ENCODE results near the gene UBE2D4.
"Not testable (repeated sequence)": the region's sequence is repeated elsewhere in the genome, so short reads cannot be mapped to it uniquely, and the experiment has no call there.

Gene UBE2D4

DNA sequence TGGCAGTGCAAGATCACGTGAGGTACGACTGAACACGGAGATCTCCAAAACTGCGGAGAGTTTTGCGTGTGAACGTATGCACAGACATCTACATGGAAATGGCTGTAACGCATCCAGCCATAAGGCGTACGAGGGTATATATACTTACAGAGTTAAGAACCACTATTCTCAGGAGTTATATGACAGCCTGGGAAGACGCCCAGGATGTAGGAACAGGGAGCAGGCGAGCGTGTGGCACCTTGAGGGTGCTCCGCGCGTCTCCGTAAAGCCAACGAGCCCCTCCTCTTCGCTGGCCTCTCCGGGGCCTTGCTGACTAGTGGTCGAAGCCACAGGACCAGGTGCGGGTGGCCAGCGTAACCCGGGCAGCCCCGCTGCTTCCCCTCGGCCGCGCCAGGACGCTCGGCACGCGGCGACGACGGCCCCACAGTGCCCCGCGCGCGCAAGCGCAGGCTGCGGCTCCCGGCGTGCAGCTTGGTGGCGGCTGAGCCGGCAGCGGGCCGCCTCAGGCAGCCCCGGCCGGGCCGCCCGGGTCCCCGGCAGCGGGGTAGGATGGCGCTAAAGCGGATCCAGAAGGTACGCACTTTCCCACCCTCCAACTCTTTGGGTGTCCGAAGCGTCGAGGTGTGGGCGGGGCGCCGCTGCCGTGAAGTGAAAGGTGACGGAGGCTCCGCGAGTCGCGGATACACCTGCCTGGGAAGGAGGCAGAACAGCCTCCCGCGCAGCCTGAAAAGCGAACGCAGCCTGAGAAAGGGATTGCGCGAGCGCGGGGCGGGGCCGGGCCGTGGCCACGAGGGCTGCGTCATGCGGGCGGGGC, at the start of gene UBE2D4:
Gene UBE2D4, plus strand, starts transcription at position 453 of the 814 bp plus-strand sequence. Its CDS starts 97 bp downstream, at position 550.
- DNase-seq, result peak; percentile 89 to 91

- DNase-seq, result no peak
Measured at GRCh38 chr7:43876976-43877745, 49.1 kb upstream of the UBE2D4 start.

GRCh38 chr7:43877968-43878864, 48.0 kb upstream of the UBE2D4 start:
- DNase-seq, result no peak

DNA sequence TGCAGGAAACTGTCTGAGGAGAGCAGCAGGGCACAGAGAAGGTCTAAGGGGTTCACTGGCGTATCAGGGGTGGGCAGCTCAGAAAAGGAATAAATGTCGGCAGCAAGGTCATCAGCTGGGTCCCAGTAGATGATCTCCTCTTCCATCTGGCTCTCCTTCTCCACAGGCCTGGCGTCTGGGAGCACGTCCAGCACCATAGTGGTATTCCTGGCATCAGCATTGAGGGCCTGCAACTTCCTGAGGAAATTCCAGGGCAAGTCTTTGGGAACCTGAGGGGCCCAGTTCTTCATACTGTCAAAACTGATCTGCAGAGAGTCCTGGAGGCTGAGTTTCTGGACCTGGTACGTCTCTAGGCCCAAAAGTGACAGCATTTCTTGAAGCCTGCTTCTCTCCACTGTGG, 47.4 kb upstream of the UBE2D4 start:
- DNase-seq, result no peak

GRCh38 chr7:43879477-43879876, 46.8 kb upstream of the UBE2D4 start:
- no peak for DNase-seq

DNA sequence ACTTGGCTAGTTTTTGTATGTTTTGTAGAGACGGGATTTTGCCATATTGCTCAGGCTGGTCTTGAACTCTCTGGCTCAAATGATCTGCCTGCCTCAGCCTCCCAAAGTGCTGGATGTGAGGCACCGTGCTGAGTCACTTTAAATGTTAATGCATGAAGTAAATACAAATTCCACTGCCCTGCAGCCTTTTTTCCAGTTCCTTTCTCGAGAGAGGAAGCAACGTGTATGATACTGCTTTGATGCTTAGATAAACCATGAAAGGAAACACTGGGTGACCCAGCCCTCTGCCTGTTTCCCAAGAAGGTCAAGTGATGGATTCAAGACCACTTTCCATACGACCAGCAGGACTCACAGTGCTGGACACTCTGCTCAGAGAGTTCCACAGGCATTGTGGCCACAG, 45.6 kb upstream of the UBE2D4 start:
- no peak for DNase-seq

DNA sequence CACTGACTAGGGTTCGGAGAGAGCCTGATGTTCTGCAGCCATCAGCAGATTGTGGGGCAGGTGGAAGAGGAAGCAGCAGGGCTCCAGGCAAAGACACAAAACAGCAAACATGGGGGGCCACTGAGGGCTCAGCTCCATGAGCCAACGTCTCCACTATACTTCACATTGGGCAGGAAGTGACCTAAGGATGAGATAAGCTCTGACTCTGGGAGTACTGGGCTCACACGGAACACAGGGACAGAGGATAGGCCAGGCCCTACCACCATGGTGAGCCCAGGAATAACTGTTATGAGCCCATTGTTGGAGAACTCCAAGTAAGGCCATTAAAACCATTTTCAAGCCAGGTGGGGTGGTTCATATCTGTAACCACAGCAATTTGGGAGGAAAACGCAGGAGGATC, 42.0 kb upstream of the UBE2D4 start:
- no peak for DNase-seq

DNA sequence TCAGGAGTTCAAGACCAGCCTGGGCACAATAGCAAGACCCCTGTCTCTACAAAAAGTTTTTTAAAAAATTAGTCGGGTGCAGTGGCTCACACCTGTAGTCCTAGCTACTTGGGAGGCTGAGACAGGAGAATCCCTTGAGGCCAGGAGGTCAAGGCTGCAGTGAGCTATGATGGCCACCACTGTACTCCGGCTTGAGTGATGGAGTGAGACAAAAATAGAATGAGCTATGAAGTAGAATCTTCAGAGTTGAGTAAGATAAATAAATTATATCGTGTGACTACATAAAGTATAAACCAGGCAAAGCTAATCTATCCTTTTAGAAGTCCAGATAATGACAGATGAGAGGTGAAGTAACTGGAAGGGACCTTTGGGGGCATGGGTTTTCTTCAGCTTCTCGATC, 41.6 kb upstream of the UBE2D4 start:
- DNase-seq, result no peak

DNA sequence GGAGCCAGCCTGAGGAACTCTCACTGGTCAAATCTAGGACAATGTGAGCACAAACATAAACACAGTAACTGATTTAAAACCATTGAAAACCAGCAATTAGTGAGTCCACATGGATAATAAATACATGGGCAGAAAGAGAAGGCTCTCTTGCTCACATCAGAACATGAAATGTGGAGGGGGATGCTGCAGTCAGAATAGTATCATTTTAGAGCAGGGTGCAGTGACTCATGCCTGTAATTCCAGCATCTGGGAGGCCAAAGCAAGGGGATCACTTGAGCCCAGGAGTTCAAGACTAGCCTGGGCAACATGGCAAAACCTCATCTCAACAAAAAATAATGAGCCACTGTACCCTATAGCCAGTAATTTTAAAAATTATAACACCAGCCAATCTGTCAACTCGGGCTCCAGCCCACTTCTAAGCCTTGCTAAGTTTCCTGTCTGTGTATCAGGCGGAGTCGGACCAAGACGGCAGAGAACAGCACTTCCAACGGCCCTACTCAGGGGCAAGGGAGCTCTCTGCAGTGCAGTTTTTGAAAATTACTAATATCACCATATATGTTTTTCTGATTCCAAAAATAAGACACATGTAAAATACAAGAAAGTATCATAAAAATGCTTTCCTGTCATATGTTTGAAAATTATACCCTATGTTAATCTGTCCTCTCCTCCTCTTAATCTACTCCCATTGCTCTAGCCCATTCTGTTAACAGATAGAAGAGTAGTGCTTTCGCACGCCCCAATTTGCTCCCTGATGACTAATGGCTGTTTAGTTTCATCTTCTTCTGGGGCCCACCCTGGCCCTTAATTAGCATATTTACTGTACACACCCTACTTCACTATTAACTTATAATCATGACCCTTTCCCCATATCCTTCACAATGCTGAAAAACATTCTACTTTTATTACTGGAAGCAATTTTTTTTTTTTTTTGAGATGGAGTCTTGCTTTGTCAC, 37.0 kb upstream of the UBE2D4 start:
- DNase-seq, result no peak

- DNase-seq, result no peak
Measured at GRCh38 chr7:43890468-43890867, 35.8 kb upstream of the UBE2D4 start.

- no peak for DNase-seq
Measured at GRCh38 chr7:43891069-43891955, 34.9 kb upstream of the UBE2D4 start.

- no peak for DNase-seq
Measured at GRCh38 chr7:43895847-43896415, 30.3 kb upstream of the UBE2D4 start.

- not testable (repeated sequence) for DNase-seq
Measured at GRCh38 chr7:43898571-43898970, 27.7 kb upstream of the UBE2D4 start.

GRCh38 chr7:43902542-43903054, 23.6 kb upstream of the UBE2D4 start:
- DNase-seq, result no peak

DNA sequence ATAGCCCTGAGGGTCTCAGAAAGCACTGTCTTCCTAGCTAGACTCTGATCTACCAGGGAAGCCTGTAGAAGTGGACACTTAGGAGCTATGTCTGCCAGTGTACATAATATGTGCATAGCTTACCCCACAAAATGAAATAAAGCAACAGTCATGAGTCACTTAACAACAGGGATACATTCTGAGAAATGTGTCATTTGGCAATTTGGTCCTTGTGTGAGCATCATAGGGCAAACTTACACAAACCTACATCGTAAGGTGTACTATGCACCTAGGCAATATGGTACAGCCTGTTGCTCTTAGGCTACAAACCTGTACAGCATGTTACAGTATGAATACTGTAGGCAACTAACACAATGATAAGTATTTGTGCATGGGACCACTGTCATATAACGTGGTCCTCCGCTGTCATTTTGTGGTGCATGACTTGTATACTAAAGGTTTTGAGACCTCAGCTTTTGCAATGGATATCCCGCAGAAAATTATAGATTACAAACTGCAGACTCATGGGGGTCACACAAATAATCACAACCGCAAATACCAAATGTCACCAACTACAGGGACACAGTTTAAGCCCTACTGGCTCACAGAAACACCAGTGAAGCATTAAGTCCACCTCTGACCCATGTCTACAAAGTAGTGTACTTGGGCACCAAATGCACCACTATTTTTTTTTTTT, 21.6 kb upstream of the UBE2D4 start:
- no peak for DNase-seq

DNA sequence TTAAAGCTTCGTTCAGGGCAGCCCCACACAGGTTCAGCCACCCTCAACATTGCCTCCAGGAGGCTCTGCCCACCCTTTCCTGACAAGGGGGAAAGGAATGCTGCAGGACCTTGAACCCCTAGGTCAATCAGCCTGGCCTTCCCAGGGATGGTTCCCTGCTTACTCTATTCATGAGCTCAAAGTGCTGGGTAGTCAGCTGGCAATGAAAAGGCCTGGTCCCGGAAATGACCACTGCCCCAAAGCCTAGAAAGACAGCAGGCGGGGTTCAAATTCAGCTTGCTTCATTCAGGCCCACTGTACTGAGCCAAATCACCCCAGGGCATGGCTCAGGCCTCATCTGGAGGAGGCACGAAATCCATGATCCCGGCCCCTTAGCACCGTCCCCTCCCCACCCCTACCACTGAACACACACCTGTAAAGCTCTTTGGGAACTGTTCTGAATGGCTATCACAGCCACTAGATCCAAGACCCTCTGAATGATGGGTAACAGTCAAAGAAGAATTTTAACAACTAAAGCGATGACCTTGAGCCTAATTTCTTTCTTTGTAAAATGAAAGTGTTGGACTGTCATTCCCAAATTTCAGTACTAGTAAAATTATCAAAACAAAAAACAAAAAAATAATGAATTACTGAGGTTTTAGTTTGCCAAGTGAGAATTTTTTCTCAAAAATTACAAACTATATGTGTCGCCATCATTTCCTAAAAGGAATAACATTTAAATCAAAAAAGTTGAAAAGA, 20.9 kb upstream of the UBE2D4 start:
- DNase-seq, result no peak

GRCh38 chr7:43905956-43906330, 20.3 kb upstream of the UBE2D4 start:
- peak; percentile 4 to 14 for DNase-seq

- DNase-seq, result peak; percentile 42 to 49
Measured at GRCh38 chr7:43906331-43907010, 19.8 kb upstream of the UBE2D4 start, which contains the start of gene URGCP. TSS of gene URGCP (minus strand) at chr7:43906596. CDS start at chr7:43906575, 21 bp downstream.

Data from activated CD4-positive, alpha-beta T cell treated with anti-CD3 and anti-CD28 coated beads for 4 hours (primary cell).